HUES48 (cell line): ENCODE results near the gene CCDC186.

ENCODE experiments used
- H3K27ac ChIP-seq: one replicate; pipeline ENCODE4 v1.7.0; 2013; ENCODE audit warnings: low read depth, low read length, inconsistent platforms
- H3K27me3 ChIP-seq: 2 replicates; pipeline ENCODE4 v1.6.1; 2013; ENCODE audit warnings: mild to moderate bottlenecking, low read length; ENCODE audit not compliant: control insufficient read depth, insufficient read depth
- H3K36me3 ChIP-seq: 2 replicates; pipeline ENCODE4 v1.6.1; 2013; ENCODE audit warnings: low read length; ENCODE audit not compliant: control insufficient read depth, insufficient read depth
- H3K4me1 ChIP-seq: 2 replicates; pipeline ENCODE4 v1.6.1; 2013; ENCODE audit warnings: mild to moderate bottlenecking, low read length; ENCODE audit not compliant: control insufficient read depth, insufficient read depth
- H3K4me3 ChIP-seq: 2 replicates; pipeline ENCODE4 v1.5.1; 2013; ENCODE audit warnings: mild to moderate bottlenecking, low read depth, low read length
- H3K9ac ChIP-seq: 2 replicates; pipeline ENCODE4 v1.6.1; 2013; ENCODE audit warnings: mild to moderate bottlenecking, low read depth, low read length, moderate library complexity
- H3K9me3 ChIP-seq: 2 replicates; pipeline ENCODE4 v1.6.1; 2013; ENCODE audit warnings: low read length; ENCODE audit not compliant: control insufficient read depth, insufficient read depth

The CCDC186 gene

DNA sequence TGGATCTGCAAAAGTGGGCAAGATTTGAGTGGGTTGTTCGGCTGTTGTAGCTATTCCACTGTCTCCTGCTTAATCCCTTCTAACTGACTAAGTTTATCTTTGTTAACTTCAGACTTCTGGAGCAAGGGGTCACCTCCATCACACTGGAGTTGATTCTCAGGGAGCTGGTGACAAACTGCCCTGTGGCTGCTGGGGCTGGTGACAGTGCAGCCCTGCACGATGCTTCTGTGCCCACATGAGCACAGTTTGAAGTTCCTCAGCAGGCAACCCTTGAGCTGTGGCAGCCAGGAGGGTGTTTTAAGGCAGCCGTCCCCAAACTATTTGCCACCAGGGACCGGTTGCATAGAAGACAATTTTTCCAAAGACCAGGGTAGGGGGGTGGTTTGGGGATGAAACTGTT, 89.8 kb downstream of the CCDC186 start:
- H3K27ac ChIP-seq: no peak overlapping the region
- no peak overlapping the region for H3K4me3 ChIP-seq
- H3K9ac ChIP-seq: no peak overlapping the region
- H3K4me1 ChIP-seq: no peaks in the 10 kb centered on the region
- no peaks in the 10 kb centered on the region for H3K27me3 ChIP-seq
- H3K36me3 ChIP-seq: no peaks in the 10 kb centered on the region
- H3K9me3 ChIP-seq: no peaks in the 10 kb centered on the region

DNA sequence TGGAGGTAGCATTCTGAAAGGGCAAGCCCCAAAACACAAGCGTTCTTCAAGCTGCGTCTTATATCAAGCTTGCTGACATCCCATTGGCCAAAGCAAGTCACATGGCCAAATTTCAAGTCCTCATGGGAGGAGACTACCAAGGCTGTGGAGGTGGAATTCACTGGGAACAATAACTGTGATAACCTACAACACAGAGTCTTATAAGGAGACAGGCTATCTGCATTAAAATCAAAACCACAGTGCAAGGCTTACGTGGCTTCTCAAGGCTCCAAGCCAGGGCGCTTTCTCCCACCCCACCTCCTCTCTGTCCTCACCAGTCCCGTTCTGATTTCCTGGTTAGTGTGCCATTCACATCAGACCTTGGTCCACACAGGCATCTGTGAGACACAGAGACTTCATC, 91.0 kb downstream of the CCDC186 start:
- no peak overlapping the region for H3K4me3 ChIP-seq
- no peak overlapping the region for H3K27ac ChIP-seq
- no peaks in the 10 kb centered on the region for H3K36me3 ChIP-seq
- no peaks in the 10 kb centered on the region for H3K9me3 ChIP-seq
- no peaks in the 10 kb centered on the region for H3K4me1 ChIP-seq
- no peaks in the 10 kb centered on the region for H3K27me3 ChIP-seq
- no peak overlapping the region for H3K9ac ChIP-seq

DNA sequence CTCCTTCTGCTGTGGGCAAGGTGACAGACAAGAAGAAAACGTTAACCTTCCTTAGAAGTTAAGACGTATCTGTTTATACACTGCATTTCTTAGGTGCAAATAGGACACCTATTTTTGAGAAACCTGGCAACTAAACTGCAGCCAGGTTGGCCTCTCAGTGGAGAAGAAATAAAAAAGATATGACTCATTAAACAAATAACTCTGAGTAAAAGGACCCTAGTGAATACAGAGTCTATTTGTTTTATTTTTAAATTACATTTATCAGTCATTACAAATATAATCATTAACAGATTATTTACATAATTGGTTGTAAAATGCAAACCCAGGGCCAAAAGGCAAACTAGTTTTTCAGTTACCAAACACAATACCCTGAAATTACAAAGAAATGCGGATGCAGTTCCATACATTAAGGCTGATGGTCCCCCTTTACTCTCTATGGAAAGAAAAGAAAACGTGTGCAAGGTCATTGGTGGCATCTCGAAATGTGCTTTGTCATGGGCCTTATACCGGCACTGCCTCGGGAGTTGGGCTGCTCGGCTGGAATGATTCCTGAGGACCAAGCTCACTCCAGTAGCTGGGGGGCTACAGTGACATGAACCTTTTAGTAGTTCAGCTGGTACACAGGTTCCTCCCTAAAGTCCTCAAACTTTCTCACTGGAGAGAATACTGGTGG, 92.0 kb downstream of the CCDC186 start:
- no peaks in the 10 kb centered on the region for H3K27me3 ChIP-seq
- no peak overlapping the region for H3K4me3 ChIP-seq
- no peaks in the 10 kb centered on the region for H3K9me3 ChIP-seq
- no peak overlapping the region for H3K27ac ChIP-seq
- no peaks in the 10 kb centered on the region for H3K36me3 ChIP-seq
- H3K4me1 ChIP-seq: no peaks in the 10 kb centered on the region
- H3K9ac ChIP-seq: no peak overlapping the region

DNA sequence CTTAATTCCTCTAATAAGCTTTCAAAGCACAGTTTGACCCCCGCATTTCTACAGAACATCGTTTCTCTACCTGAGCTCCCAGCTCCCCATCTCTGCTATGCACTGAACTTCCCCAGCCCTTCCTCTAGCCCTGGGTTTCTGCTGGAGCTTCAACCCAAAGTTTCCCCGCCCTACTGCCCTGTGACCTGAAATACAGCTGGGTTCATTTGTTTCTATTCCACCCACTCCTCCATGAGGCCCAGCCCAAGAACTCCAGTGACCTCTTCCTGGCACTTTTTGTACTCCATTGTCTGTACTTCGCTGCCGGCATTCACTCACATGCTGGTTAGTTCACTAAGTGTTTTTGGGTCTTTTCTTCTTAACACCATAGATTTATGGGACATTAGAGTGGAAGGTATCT, 94.6 kb downstream of the CCDC186 start:
- Histone ChIP-seq H3K27ac (no peak overlapping the region), H3K36me3 (no peaks in the 10 kb centered on the region), H3K9ac (no peak overlapping the region), H3K4me3 (no peak overlapping the region), H3K9me3 (0 out of 2 replicates have a peak, but pooled peaks cover 2% of the 10 kb centered on the region), H3K27me3 (no peaks in the 10 kb centered on the region), H3K4me1 (no peaks in the 10 kb centered on the region)

DNA sequence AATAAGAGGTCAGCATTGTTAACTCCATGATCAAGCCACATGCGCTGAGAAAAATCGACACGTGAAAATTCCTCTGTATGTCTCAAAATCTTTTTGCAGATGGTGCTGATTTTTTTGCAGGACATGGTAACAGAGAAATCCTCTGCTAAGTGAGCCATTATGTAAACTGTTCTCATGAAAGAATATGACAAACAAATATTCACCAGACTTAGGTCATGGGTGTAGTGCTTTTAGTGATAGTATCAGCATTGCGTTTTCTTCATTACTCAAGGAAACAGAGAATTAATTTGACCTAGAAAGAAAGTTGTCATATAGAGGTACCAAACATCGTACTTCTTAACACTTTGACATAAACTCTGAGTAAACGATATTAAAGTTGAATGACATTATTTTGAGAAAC, 95.7 kb downstream of the CCDC186 start:
- no peak overlapping the region for H3K4me3 ChIP-seq
- no peaks in the 10 kb centered on the region for H3K36me3 ChIP-seq
- no peaks in the 10 kb centered on the region for H3K27me3 ChIP-seq
- H3K9me3 ChIP-seq: 0 out of 2 replicates have a peak, but pooled peaks cover 2% of the 10 kb centered on the region
- H3K9ac ChIP-seq: no peak overlapping the region
- no peaks in the 10 kb centered on the region for H3K4me1 ChIP-seq
- no peak overlapping the region for H3K27ac ChIP-seq

DNA sequence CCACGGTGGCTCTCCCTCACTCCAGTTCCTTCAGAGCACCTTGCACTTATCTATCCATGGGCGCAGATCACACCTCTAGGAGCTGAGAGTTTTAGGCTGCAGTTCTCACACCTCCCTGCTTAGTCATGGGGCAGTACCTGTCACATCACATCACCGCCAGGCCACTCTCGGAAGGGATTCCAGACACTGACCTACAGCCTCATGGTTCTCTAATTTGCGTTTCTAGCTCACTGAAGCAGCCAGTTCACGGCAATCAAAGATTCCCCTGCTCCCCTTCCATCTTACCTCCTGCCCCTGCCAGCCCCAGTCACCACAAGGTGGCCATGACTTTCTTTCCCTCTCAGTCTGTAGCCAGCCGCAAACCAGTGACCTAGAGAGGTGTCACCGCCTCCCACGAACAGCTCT, 96.2 kb downstream of the CCDC186 start:
- Histone ChIP-seq H3K9me3 (0 out of 2 replicates have a peak, but pooled peaks cover 2% of the 10 kb centered on the region), H3K9ac (no peak overlapping the region), H3K4me1 (no peaks in the 10 kb centered on the region), H3K27me3 (no peaks in the 10 kb centered on the region), H3K4me3 (no peak overlapping the region), H3K27ac (no peak overlapping the region), H3K36me3 (no peaks in the 10 kb centered on the region)

DNA sequence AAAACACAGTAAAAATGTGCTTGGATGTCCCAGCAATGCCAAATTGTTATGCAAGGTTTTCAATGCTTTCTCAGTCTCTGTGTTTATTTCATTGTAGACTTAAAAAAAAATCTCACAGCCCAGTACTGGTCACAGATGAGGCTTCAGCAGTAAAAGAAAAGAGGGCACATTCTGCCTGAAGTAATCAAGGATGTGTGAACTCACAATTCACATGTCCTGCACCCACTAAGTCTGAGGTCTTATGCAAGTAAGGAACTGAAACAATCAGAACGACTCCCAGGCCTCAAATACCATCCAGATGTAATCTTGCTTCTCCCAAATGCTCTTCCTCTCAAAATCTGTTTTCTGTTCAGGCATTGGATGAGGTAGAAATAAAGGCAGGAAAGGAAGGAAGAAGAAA, 96.7 kb downstream of the CCDC186 start:
- Histone ChIP-seq H3K9ac (no peak overlapping the region), H3K27me3 (no peaks in the 10 kb centered on the region), H3K36me3 (no peaks in the 10 kb centered on the region), H3K27ac (no peak overlapping the region), H3K4me3 (no peak overlapping the region), H3K9me3 (0 out of 2 replicates have a peak, but pooled peaks cover 2% of the 10 kb centered on the region), H3K4me1 (no peaks in the 10 kb centered on the region)

DNA sequence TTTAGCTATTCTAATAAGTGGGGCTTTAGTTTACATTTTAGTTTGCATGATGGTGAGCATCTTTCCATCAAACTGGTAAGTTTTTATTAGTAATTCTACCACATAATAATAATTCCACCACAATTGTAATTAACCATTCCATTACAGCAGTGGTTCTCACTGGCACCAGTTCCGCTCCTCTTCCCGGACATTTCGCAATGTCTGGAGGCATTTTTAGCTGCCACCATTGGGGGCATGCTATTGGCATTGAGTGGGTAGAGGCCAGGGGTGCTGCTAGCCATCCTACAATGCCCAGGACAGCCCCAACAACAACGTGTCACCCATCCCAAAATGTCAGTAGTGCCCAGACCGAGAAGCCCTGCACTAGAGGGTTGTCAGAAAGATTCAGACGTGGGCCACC, 98.9 kb downstream of the CCDC186 start:
- H3K4me1 ChIP-seq: no peaks in the 10 kb centered on the region
- H3K27ac ChIP-seq: no peak overlapping the region
- no peak overlapping the region for H3K9ac ChIP-seq
- H3K36me3 ChIP-seq: no peaks in the 10 kb centered on the region
- H3K9me3 ChIP-seq: 0 out of 2 replicates have a peak, but pooled peaks cover 2% of the 10 kb centered on the region
- H3K27me3 ChIP-seq: no peaks in the 10 kb centered on the region
- no peak overlapping the region for H3K4me3 ChIP-seq

DNA sequence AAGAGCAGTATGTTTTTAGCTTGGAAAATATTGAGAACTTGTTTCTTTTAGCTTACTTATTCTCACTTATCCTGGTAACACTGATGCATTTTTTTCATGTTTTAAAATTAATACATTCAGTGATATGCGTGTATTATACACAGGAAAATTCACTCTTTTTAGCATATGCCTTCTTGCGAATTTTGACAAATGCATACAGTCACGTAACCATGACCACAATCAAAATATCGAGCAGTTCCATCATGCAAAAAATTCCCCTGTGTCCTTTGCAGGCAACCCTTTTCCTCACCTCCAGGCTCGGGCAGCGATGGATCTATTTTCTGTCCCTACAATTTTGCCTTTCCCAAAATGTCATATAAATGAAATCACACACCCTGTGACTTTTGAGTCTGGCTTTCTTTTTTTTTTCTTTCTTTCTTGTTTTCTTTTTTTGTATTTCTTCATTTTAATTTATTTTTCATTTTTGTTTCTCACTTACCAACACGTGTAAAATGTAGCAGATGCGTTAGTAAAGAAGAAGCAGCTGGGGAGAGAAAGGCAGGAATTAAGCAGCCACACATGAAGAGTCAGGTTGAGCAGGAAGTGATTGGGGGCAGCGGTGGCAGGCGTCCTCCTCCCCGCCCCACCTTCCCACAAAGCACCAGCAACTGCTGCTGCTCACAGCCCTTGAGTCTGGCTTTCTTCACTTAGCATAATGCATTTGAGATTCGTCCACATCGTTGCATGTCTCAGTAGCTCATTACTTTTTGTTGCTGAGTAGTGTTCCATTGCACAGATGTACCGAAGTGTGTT, 100.4 kb downstream of the CCDC186 start:
- Histone ChIP-seq H3K4me1 (no peaks in the 10 kb centered on the region), H3K9ac (no peak overlapping the region)

DNA sequence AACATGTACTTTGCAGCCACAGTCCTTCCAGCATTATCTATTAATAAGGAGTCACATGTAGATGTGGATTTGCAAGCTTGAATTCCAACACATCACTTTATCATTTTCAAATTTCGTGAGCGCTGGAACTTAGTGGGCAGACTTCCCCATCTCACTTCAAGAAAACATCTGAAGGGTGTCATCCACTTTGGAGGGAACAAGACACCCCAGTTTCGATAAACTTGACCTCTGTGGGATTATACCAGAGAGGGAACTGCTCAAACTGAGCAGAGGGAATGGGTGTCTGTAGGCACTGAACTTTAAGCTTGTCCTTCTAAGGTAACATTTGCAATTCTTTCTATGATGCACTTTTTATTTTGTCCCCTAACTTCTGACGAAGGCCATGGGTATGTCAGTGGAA, 102.8 kb downstream of the CCDC186 start:
- no peak overlapping the region for H3K27ac ChIP-seq
- no peaks in the 10 kb centered on the region for H3K4me1 ChIP-seq
- H3K27me3 ChIP-seq: no peaks in the 10 kb centered on the region
- no peaks in the 10 kb centered on the region for H3K36me3 ChIP-seq
- no peak overlapping the region for H3K9ac ChIP-seq
- no peaks in the 10 kb centered on the region for H3K9me3 ChIP-seq
- no peak overlapping the region for H3K4me3 ChIP-seq

More for the DNA sequence above, 100.4 kb downstream of the CCDC186 start:
- H3K36me3 ChIP-seq: no peaks in the 10 kb centered on the region
- H3K9me3 ChIP-seq: 0 out of 2 replicates have a peak, but pooled peaks cover 2% of the 10 kb centered on the region
- no peak overlapping the region for H3K27ac ChIP-seq
- no peaks in the 10 kb centered on the region for H3K27me3 ChIP-seq
- H3K4me3 ChIP-seq: no peak overlapping the region
